B cell (primary cell): ENCODE data around the gene MMP24. TPM values are rescaled to one million over a fixed set of nuclear protein-coding genes. Genes with fewer than 3 reads are reported as not detected.

Source experiments
- ATAC-seq: fragments of 200-7000 bp; cut with Tn5 transposase; one replicate; pipeline ENCODE4 v1.10.0; 2021; ENCODE audit warnings: low read depth, mild to moderate bottlenecking, moderate number of reproducible peaks, moderate library complexity
- CTCF ChIA-PET: fragments of 350-600 bp; sonication (Branson Sonifier 250); formaldehyde crosslinking; loops from one replicate; lab custom pipeline; 2021; ENCODE audit warnings: antibody characterized with exemption, inconsistent platforms; lab: Charles Lee
- POLR2A ChIA-PET: fragments of 350-600 bp; sonication (Branson Sonifier 250); formaldehyde crosslinking; loops from one replicate; lab custom pipeline; 2021; ENCODE audit warnings: antibody characterized with exemption; lab: Charles Lee
- DNase-seq: peaks from one replicate; pipeline ENCODE4 v3.0.0; 2013
- H2AFZ ChIP-seq: 2 replicates; pipeline ENCODE4 v1.6.1; 2012; ENCODE audit warnings: mild to moderate bottlenecking, low read depth, low read length; ENCODE audit not compliant: insufficient read depth, poor library complexity, severe bottlenecking
- H3K27ac ChIP-seq, 2 donors: 1 replicate in 1 of 2; 2 replicates in 1 of 2; pipeline ENCODE4 v1.5.1; 2012 to 2013; ENCODE audit warnings: low read length in 2 of 2, mild to moderate bottlenecking in 2 of 2, moderate library complexity in 1 of 2
- H3K27me3 ChIP-seq, 4 experiments: fragments of 200-600 bp in 1 of 4; sonication (generic) in 1 of 4; replicated peaks in 1 of 4; 1 replicate in 2 of 4; 2 replicates in 2 of 4; pipeline versions ENCODE4 v1.6.1 to v1.7.0; 2013 to 2016; ENCODE audit warnings: low read length in 3 of 4, mild to moderate bottlenecking in 2 of 4, mixed read lengths in 1 of 4, moderate library complexity in 1 of 4; ENCODE audit not compliant: insufficient read depth in 4 of 4, control insufficient read depth in 3 of 4; ENCODE audit errors: control extremely low read depth in 1 of 4
- H3K36me3 ChIP-seq, 2 experiments: replicated peaks in 1 of 2; 1 replicate in 1 of 2; 2 replicates in 1 of 2; pipeline versions ENCODE4 v1.6.1 to v1.7.1; 2013; ENCODE audit warnings: low read length in 1 of 2; ENCODE audit not compliant: insufficient read depth in 2 of 2, control insufficient read depth in 1 of 2; ENCODE audit errors: control extremely low read depth in 1 of 2, extremely low read depth in 1 of 2
- H3K4me1 ChIP-seq, 2 donors: fragments of 200-600 bp in 1 of 2; sonication (generic) in 1 of 2; 1 replicate in 1 of 2; 2 replicates in 1 of 2; pipeline versions ENCODE4 v1.5.1 to v1.6.1; 2013 to 2017; ENCODE audit warnings: low read length in 2 of 2; ENCODE audit not compliant: control insufficient read depth in 2 of 2, insufficient read depth in 2 of 2
- H3K4me2 ChIP-seq: replicated peaks from 2 replicates; pipeline ENCODE3; 2012; ENCODE audit warnings: mild to moderate bottlenecking, low read depth, low read length; ENCODE audit not compliant: poor library complexity, severe bottlenecking
- H3K4me3 ChIP-seq, 5 experiments: fragments of 200-600 bp in 1 of 5; sonication (generic) in 1 of 5; 1 replicate in 3 of 5; 2 replicates in 2 of 5; pipeline versions ENCODE4 v1.5.1 to v1.7.0; 2011 to 2016; ENCODE audit warnings: low read length in 4 of 5, mild to moderate bottlenecking in 4 of 5, low read depth in 2 of 5, control low read depth in 1 of 5, moderate library complexity in 1 of 5; ENCODE audit not compliant: insufficient read depth in 1 of 5; ENCODE audit errors: control extremely low read depth in 1 of 5, extremely low read depth in 1 of 5
- H3K79me2 ChIP-seq: fragments of 200-600 bp; sonication (generic); one replicate; pipeline ENCODE4 v1.6.0; 2016; ENCODE audit warnings: low read length; ENCODE audit not compliant: control insufficient read depth, insufficient read depth
- H3K9ac ChIP-seq: fragments of 200-600 bp; sonication (generic); 2 replicates; pipeline ENCODE4 v1.6.1; 2017; ENCODE audit warnings: mild to moderate bottlenecking, low read length, moderate library complexity
- H3K9me3 ChIP-seq, 3 donors: one replicate each; pipeline versions ENCODE4 v1.6.1 to v1.7.1; 2013; ENCODE audit warnings: low read length in 2 of 3; ENCODE audit not compliant: control insufficient read depth in 2 of 3, insufficient read depth in 1 of 3; ENCODE audit errors: control extremely low read depth in 1 of 3
- H4K20me1 ChIP-seq: 2 replicates; pipeline ENCODE4 v1.6.0; 2012; ENCODE audit warnings: mild to moderate bottlenecking, low read length; ENCODE audit not compliant: insufficient read depth, control insufficient read depth, poor library complexity, severe bottlenecking
- H3K27ac Mint-ChIP-seq: one replicate; pipeline ENCODE4 v1.8.0; 2021; ENCODE audit warnings: mixed read lengths
- H3K27me3 Mint-ChIP-seq: one replicate; pipeline ENCODE4 v1.8.0; 2021; ENCODE audit warnings: mixed read lengths
- H3K4me1 Mint-ChIP-seq: one replicate; pipeline ENCODE4 v1.8.0; 2021; ENCODE audit warnings: mixed read lengths
- H3K4me3 Mint-ChIP-seq: one replicate; pipeline ENCODE4 v1.8.0; 2021; ENCODE audit warnings: mixed read lengths
- H3K9me3 Mint-ChIP-seq: one replicate; pipeline ENCODE4 v1.8.0; 2022; ENCODE audit warnings: mixed read lengths; ENCODE audit not compliant: insufficient read depth
- EZH2 ChIP-seq: IDR thresholded peaks from 2 replicates; pipeline ENCODE4 v1.6.1; 2012; ENCODE audit warnings: borderline replicate concordance, low read depth, mild to moderate bottlenecking, moderate library complexity, low read length; ENCODE audit not compliant: insufficient read depth, poor library complexity, severe bottlenecking
- WGBS: methylation state at CpG from one replicate; pipeline ENCODE4 v1.1.5; 2013; ENCODE audit warnings: missing lambda C conversion rate; ENCODE audit not compliant: insufficient coverage; 5-methylcytosine and 5-hydroxymethylcytosine counted together
- intact Hi-C: fragments of 100-400 bp; cut with micrococcal nuclease; formaldehyde crosslinking; loops from one replicate; pipeline ENCODE4 v1.10.0; 2022
- polyA plus RNA-seq: library from polyadenylated mRNA; depleted of rRNA; stranded (reverse); fragments of >200 nt; gene quantifications from 2 replicates; pipeline ENCODE4 v1.2.3, GENCODE V29; 2012
- total RNA-seq, 2 donors: library from RNA; stranded (reverse); fragments of 120-200 nt in 1 of 2; gene quantifications; 1 replicate in 1 of 2; 2 replicates in 1 of 2; pipeline versions ENCODE4 v1.2.3 to v1.2.4, GENCODE V29; 2013 to 2022
- TF ChIP-seq, protein P1 (sequence below): fragments of 200-600 bp; IDR thresholded peaks from one replicate; pipeline ENCODE4 v1.8.0; 2022; ENCODE audit warnings: antibody characterized with exemption, mild to moderate bottlenecking

Gene MMP24
- total and polyA plus RNA-seq, 2 donors (not counting 1 experiment from before 2014, with no cell fraction given) = not detected

DNA sequence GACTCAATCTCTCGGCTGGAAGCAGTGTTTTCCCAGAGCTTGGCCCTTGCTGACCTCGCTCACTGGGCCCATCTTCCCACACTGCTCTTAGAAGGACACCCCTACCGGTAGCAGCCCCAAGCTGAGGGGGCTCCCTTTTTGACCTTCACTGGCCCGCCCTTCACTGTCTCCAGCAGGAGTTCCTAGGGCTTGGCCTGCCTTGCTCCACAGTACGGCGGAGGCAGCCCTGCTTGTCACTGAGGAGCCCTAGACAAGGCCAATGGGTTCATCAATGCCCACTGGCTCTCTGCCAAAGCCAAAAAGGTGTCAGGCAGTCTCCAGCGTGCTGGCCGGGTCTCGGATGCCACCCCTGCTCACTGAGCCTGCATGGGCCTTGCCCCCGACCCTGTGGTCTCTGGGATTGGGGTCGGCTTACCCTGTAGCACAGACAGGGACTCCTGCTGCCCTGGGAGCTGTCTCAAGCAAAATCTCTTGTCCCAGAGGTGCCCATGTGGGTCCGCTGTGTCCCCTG, 49.3 kb downstream of the MMP24 start:
- H2AFZ ChIP-seq = no peak overlapping the region
- H3K27me3 Mint-ChIP-seq = no peaks in the 10 kb centered on the region
- WGBS = over 99% methylated on average over 12 of the region's 12 CpGs
- H3K4me2 ChIP-seq = peak overlapping the region; percentile 90
- TF ChIP-seq EZH2 = no peak
- TF ChIP-seq, protein P1, sequence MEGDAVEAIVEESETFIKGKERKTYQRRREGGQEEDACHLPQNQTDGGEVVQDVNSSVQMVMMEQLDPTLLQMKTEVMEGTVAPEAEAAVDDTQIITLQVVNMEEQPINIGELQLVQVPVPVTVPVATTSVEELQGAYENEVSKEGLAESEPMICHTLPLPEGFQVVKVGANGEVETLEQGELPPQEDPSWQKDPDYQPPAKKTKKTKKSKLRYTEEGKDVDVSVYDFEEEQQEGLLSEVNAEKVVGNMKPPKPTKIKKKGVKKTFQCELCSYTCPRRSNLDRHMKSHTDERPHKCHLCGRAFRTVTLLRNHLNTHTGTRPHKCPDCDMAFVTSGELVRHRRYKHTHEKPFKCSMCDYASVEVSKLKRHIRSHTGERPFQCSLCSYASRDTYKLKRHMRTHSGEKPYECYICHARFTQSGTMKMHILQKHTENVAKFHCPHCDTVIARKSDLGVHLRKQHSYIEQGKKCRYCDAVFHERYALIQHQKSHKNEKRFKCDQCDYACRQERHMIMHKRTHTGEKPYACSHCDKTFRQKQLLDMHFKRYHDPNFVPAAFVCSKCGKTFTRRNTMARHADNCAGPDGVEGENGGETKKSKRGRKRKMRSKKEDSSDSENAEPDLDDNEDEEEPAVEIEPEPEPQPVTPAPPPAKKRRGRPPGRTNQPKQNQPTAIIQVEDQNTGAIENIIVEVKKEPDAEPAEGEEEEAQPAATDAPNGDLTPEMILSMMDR = no peak
- no peak for ATAC-seq
- no peaks in the 10 kb centered on the region for H3K27me3 ChIP-seq
- DNase-seq = no peak
- ChIA-PET POLR2A (interaction anchor here (0.5 kb wide), 1 partner anchor 306 kb away, joined by 3 read pairs; no protein-coding TSS in a partner anchor), CTCF (interaction anchor here (1.0 kb wide), 1 partner anchor 441 kb away, joined by 4 read pairs; no protein-coding TSS in a partner anchor)
- peaks cover 15% of the 10 kb centered on the region for H3K4me1 Mint-ChIP-seq
- H3K9me3 Mint-ChIP-seq = no peaks in the 10 kb centered on the region
- H3K9ac ChIP-seq = no peak overlapping the region
- H3K4me3 ChIP-seq = no peak overlapping the region
- peaks cover 14 to 21% of the 10 kb centered on the region in 2 donors for H3K4me1 ChIP-seq
- peak overlapping the region; percentile 92 to 96 for H3K27ac ChIP-seq
- peaks cover 40% of the 10 kb centered on the region for H3K79me2 ChIP-seq
- H3K9me3 ChIP-seq = no peaks in the 10 kb centered on the region
- intact Hi-C loops = loop anchor here (2.0 kb wide), 1 partner anchor 135 kb away; the partner anchor contains the start of gene UQCC1
- peak overlapping the region; percentile 15 for H3K27ac Mint-ChIP-seq
- no peaks in the 10 kb centered on the region for H4K20me1 ChIP-seq
- peaks cover 3 to 45% of the 10 kb centered on the region in 2 experiments for H3K36me3 ChIP-seq
- H3K4me3 Mint-ChIP-seq = no peak overlapping the region

DNA sequence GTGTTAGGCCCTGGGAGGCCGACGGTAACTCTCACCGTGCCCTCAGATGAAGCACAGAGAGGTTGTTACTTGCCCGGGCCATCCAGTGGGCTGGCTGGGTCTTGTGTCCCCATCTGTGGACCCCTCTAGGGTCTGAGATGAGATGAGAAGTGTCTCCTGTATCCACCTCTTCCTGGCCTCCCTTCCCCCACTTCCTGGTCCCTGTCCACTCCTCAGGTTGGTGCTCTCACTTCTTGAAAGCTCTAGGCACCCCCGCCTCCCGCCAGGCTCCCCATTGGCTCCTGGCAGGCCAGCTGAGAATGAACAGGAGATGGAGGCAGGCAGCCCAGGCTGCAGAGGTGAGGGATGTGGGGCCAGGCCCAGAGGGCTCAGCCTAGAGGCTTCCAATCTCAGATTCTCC, 49.9 kb downstream of the MMP24 start:
- Histone ChIP-seq H2AFZ (no peak overlapping the region), H3K4me1 (peaks cover 14 to 21% of the 10 kb centered on the region in 2 donors), H3K27me3 (no peaks in the 10 kb centered on the region), H3K9ac (peak overlapping the region; percentile 82), H3K36me3 (peaks cover 3 to 45% of the 10 kb centered on the region in 2 experiments), H3K27ac (peak overlapping the region; percentile 92 to 96), H4K20me1 (no peaks in the 10 kb centered on the region), H3K4me3 (peak overlapping the region in 3 of 5 experiments; percentile 77 to 86 (median 81)), H3K4me2 (peak overlapping the region; percentile 90), H3K9me3 (no peaks in the 10 kb centered on the region), H3K79me2 (peaks cover 38% of the 10 kb centered on the region)
- DNase-seq (no peak), ATAC-seq (no peak)
- no peaks in the 10 kb centered on the region for H3K27me3 Mint-ChIP-seq
- POLR2A ChIA-PET = interaction anchor here (0.5 to 1.3 kb wide), 2 partner anchors 184 to 307 kb away, joined by 3 read pairs; no protein-coding TSS in a partner anchor
- TF ChIP-seq EZH2 = no peak
- TF ChIP-seq, protein P1 = no peak
- 88% methylated on average over 6 of the region's 6 CpGs for WGBS
- CTCF ChIA-PET = interaction anchor here (1.4 kb wide), 1 partner anchor 440 kb away, joined by 3 read pairs; no protein-coding TSS in a partner anchor
- peaks cover 15% of the 10 kb centered on the region for H3K4me1 Mint-ChIP-seq
- intact Hi-C loops = loop anchor here (2.0 kb wide), 1 partner anchor 134 kb away; the partner anchor contains the start of gene UQCC1
- H3K27ac Mint-ChIP-seq = peak overlapping the region; percentile 71
- peak overlapping the region; percentile 49 for H3K4me3 Mint-ChIP-seq
- H3K9me3 Mint-ChIP-seq = no peaks in the 10 kb centered on the region
